Cardiac muscle cell (in vitro differentiated cells and primary cell): ENCODE results near the gene S100A5. TPM values are rescaled to one million over a fixed set of nuclear protein-coding genes. Genes with fewer than 3 reads are reported as not detected.

Experiments
- DNase-seq, 2 donors: peaks; one replicate each; pipeline versions ENCODE4 v3.0.0 to v3.0.0-alpha.2; 2010 to 2017; ENCODE audit warnings: low read depth in 1 of 2, low spot score in 1 of 2
- H3K27ac ChIP-seq: fragments of 200-600 bp; sonication (generic); 2 replicates; pipeline ENCODE4 v1.5.1; 2016
- H3K27me3 ChIP-seq: fragments of 200-600 bp; sonication (generic); 2 replicates; pipeline ENCODE4 v1.6.0; 2016; ENCODE audit warnings: control low read depth
- H3K36me3 ChIP-seq: fragments of 200-600 bp; sonication (generic); 2 replicates; pipeline ENCODE4 v1.5.1; 2016; ENCODE audit warnings: control low read depth
- H3K4me1 ChIP-seq: fragments of 200-600 bp; sonication (generic); 2 replicates; pipeline ENCODE4 v1.8.1; 2017; ENCODE audit warnings: low read depth, mild to moderate bottlenecking, mixed run types
- H3K4me3 ChIP-seq: fragments of 200-600 bp; sonication (generic); 2 replicates; pipeline ENCODE4 v1.5.1; 2016; ENCODE audit warnings: mild to moderate bottlenecking
- H3K9me3 ChIP-seq: fragments of 200-600 bp; sonication (generic); 2 replicates; pipeline ENCODE4 v1.5.1; 2017; ENCODE audit warnings: low read depth, mild to moderate bottlenecking, control low read depth
- CTCF ChIP-seq: IDR thresholded peaks from 2 replicates; pipeline ENCODE4 v1.5.1; 2012; ENCODE audit warnings: low read depth, mild to moderate bottlenecking, low read length
- polyA plus RNA-seq: library from polyadenylated mRNA; unstranded; fragments of >200 nt; fragmentation: Nextera tagmentation; extraction: Ambion mirVana; gene quantifications from 2 replicates; pipeline ENCODE4 v1.2.1, GENCODE V29; 2016
- total RNA-seq: library from RNA; depleted of rRNA; stranded (reverse); fragments of >200 nt; gene quantifications from 2 replicates; pipeline ENCODE4 v1.2.3, GENCODE V29; 2016

Gene S100A5
- total and polyA plus RNA-seq, 2 experiments from 2014 or later = 0.31 TPM; not detected in 1

GRCh38 chr1:153494976-153495535 lies 45.7 kb downstream of the S100A5 start:
- TF ChIP-seq CTCF = peak; percentile 93
- DNase-seq = peak; percentile 75 to 95
- no peaks in the 10 kb centered on the region for H3K9me3 ChIP-seq
- peaks cover 31% of the 10 kb centered on the region for H3K4me1 ChIP-seq
- no peaks in the 10 kb centered on the region for H3K36me3 ChIP-seq
- H3K27ac ChIP-seq = peak overlapping the region; percentile 77
- no peaks in the 10 kb centered on the region for H3K27me3 ChIP-seq
- no peak overlapping the region for H3K4me3 ChIP-seq

GRCh38 chr1:153493343-153493960 lies 47.3 kb downstream of the S100A5 start:
- no peaks in the 10 kb centered on the region for H3K9me3 ChIP-seq
- peaks cover 39% of the 10 kb centered on the region for H3K4me1 ChIP-seq
- no peaks in the 10 kb centered on the region for H3K27me3 ChIP-seq
- peak; percentile 19 to 60 for DNase-seq
- H3K4me3 ChIP-seq = no peak overlapping the region
- no peaks in the 10 kb centered on the region for H3K36me3 ChIP-seq
- peak overlapping the region; percentile 69 for H3K27ac ChIP-seq
- TF ChIP-seq CTCF = no peak

- peak; percentile 17 to 94 for DNase-seq
- H3K4me3 ChIP-seq = no peak overlapping the region
- H3K27me3 ChIP-seq = no peaks in the 10 kb centered on the region
- no peaks in the 10 kb centered on the region for H3K36me3 ChIP-seq
- peaks cover 31% of the 10 kb centered on the region for H3K4me1 ChIP-seq
- no peaks in the 10 kb centered on the region for H3K9me3 ChIP-seq
- peak overlapping the region; percentile 72 for H3K27ac ChIP-seq
- no peak for TF ChIP-seq CTCF
Measured at GRCh38 chr1:153490272-153491051, 50.3 kb downstream of the S100A5 start.

- Histone ChIP-seq H3K36me3 (no peaks in the 10 kb centered on the region), H3K9me3 (no peaks in the 10 kb centered on the region), H3K4me1 (peaks cover 22% of the 10 kb centered on the region), H3K27ac (peak overlapping the region; percentile 43), H3K27me3 (no peaks in the 10 kb centered on the region), H3K4me3 (no peak overlapping the region)
- peak in 1 of 2 donors; percentile 50 for DNase-seq
- TF ChIP-seq CTCF = no peak
Measured at GRCh38 chr1:153488731-153489130, 52.0 kb downstream of the S100A5 start.

GRCh38 chr1:153487707-153488106 lies 53.0 kb downstream of the S100A5 start:
- Histone ChIP-seq H3K4me3 (no peak overlapping the region), H3K27me3 (no peaks in the 10 kb centered on the region), H3K9me3 (no peaks in the 10 kb centered on the region), H3K4me1 (peaks cover 20% of the 10 kb centered on the region), H3K27ac (no peak overlapping the region), H3K36me3 (no peaks in the 10 kb centered on the region)
- no peak for TF ChIP-seq CTCF
- no peak for DNase-seq

Other genes starting within 250 kb of the S100A5 start
- not detected in 2 replicates for gene PGLYRP3, start 228.0 kb downstream of the S100A5 start, total RNA-seq
- gene PGLYRP3, start 228.0 kb downstream of the S100A5 start, polyA plus RNA-seq = not detected in 2 replicates
- gene PGLYRP4, start 192.1 kb downstream of the S100A5 start, total RNA-seq = not detected in 2 replicates
- gene PGLYRP4, start 192.1 kb downstream of the S100A5 start, polyA plus RNA-seq = 0.33 TPM in 1 of 2 replicates, not detected in the other
- gene S100A9, start 183.1 kb downstream of the S100A5 start, total RNA-seq = 0.74 and 1.3 TPM in 2 replicates
- gene S100A9, start 183.1 kb downstream of the S100A5 start, polyA plus RNA-seq = 3.0 TPM in 1 of 2 replicates, not detected in the other
- gene S100A12, start 165.3 kb downstream of the S100A5 start, total RNA-seq = not detected in 2 replicates
- not detected in 2 replicates for gene S100A12, start 165.3 kb downstream of the S100A5 start, polyA plus RNA-seq
- 1.9 TPM in 1 of 2 replicates, not detected in the other for gene S100A8, start 149.9 kb downstream of the S100A5 start, total RNA-seq
- 4.4 and 12.2 TPM in 2 replicates for gene S100A8, start 149.9 kb downstream of the S100A5 start, polyA plus RNA-seq
- gene S100A7A, start 124.4 kb downstream of the S100A5 start, total RNA-seq = not detected in 2 replicates
- gene S100A7A, start 124.4 kb downstream of the S100A5 start, polyA plus RNA-seq = not detected in 2 replicates
- not detected in 2 replicates for gene S100A7, start 80.3 kb downstream of the S100A5 start, total RNA-seq
- gene S100A7, start 80.3 kb downstream of the S100A5 start, polyA plus RNA-seq = not detected in 2 replicates
- gene S100A6, start 4.9 kb downstream of the S100A5 start, total RNA-seq = 13.7 and 23.1 TPM in 2 replicates
- gene S100A6, start 4.9 kb downstream of the S100A5 start, polyA plus RNA-seq = 40.7 and 54.7 TPM in 2 replicates
- gene S100A4, start 4.9 kb upstream of the S100A5 start, total RNA-seq = 74.1 and 89.4 TPM in 2 replicates
- gene S100A4, start 4.9 kb upstream of the S100A5 start, polyA plus RNA-seq = 129 and 133 TPM in 2 replicates
- 1.8 TPM in 1 of 2 replicates, not detected in the other for gene S100A3, start 8.3 kb upstream of the S100A5 start, total RNA-seq
- gene S100A3, start 8.3 kb upstream of the S100A5 start, polyA plus RNA-seq = 0.42 and 0.86 TPM in 2 replicates
- 0.35 TPM in 1 of 2 replicates, not detected in the other for gene S100A2, start 24.9 kb upstream of the S100A5 start, total RNA-seq
- gene S100A2, start 24.9 kb upstream of the S100A5 start, polyA plus RNA-seq = 2.3 and 3.7 TPM in 2 replicates
- gene S100A16, start 72.2 kb upstream of the S100A5 start, total RNA-seq = 59.7 and 76.6 TPM in 2 replicates
- 110 and 120 TPM in 2 replicates for gene S100A16, start 72.2 kb upstream of the S100A5 start, polyA plus RNA-seq
- 0.51 TPM in 1 of 2 replicates, not detected in the other for gene S100A14, start 75.4 kb upstream of the S100A5 start, total RNA-seq
- gene S100A14, start 75.4 kb upstream of the S100A5 start, polyA plus RNA-seq = 0.70 and 1.9 TPM in 2 replicates
- gene S100A13, start 86.6 kb upstream of the S100A5 start, total RNA-seq = 98.4 and 101 TPM in 2 replicates
- 192 and 250 TPM in 2 replicates for gene S100A13, start 86.6 kb upstream of the S100A5 start, polyA plus RNA-seq
- 2.2 and 7.6 TPM in 2 replicates for gene S100A1, start 87.5 kb upstream of the S100A5 start, total RNA-seq
- gene S100A1, start 87.5 kb upstream of the S100A5 start, polyA plus RNA-seq = 0.42 TPM in 1 of 2 replicates, not detected in the other
- gene CHTOP, start 93.1 kb upstream of the S100A5 start, total RNA-seq = 71.0 and 78.0 TPM in 2 replicates
- 94.3 and 104 TPM in 2 replicates for gene CHTOP, start 93.1 kb upstream of the S100A5 start, polyA plus RNA-seq
- gene SNAPIN, start 117.8 kb upstream of the S100A5 start, total RNA-seq = 56.1 and 83.4 TPM in 2 replicates
- 113 and 115 TPM in 2 replicates for gene SNAPIN, start 117.8 kb upstream of the S100A5 start, polyA plus RNA-seq
- 174 and 200 TPM in 2 replicates for gene ILF2, start 130.1 kb upstream of the S100A5 start, total RNA-seq
- 276 and 294 TPM in 2 replicates for gene ILF2, start 130.1 kb upstream of the S100A5 start, polyA plus RNA-seq
- 1.1 and 1.4 TPM in 2 replicates for gene NPR1, start 137.8 kb upstream of the S100A5 start, total RNA-seq
- gene NPR1, start 137.8 kb upstream of the S100A5 start, polyA plus RNA-seq = 1.7 and 3.9 TPM in 2 replicates
- gene INTS3, start 187.1 kb upstream of the S100A5 start, total RNA-seq = 45.4 and 73.5 TPM in 2 replicates
- 39.7 and 60.5 TPM in 2 replicates for gene INTS3, start 187.1 kb upstream of the S100A5 start, polyA plus RNA-seq
- gene SLC27A3, start 234.5 kb upstream of the S100A5 start, total RNA-seq = 20.7 and 27.7 TPM in 2 replicates
- gene SLC27A3, start 234.5 kb upstream of the S100A5 start, polyA plus RNA-seq = 30.6 and 46.7 TPM in 2 replicates